HepG2 (cell line): ENCODE measurements around the gene KRT4. TPM values are rescaled to one million over a fixed set of nuclear protein-coding genes. Genes with fewer than 3 reads are reported as not detected.

Experiments
- ATAC-seq: fragments of 200-7000 bp; cut with Tn5 transposase; 3 replicates; pipeline ENCODE4 v1.9.1; 2020; ENCODE audit warnings: mild to moderate bottlenecking, moderate library complexity
- BruUV-seq: library from RNA; stranded (reverse); fragments of 400-500 nt; replicated peaks from 2 replicates; lab custom pipeline; 2021; lab: Mats Ljungman, UMichigan
- CTCF ChIA-PET: fragments of 300-600 bp; formaldehyde crosslinking; extraction: SDS; loops from one replicate; lab custom pipeline; 2021; ENCODE audit warnings: low total read pairs, inconsistent platforms, low intra/inter-chr PET ratio; lab: Yijun Ruan, JAX
- POLR2A ChIA-PET: fragments of 350-600 bp; sonication (Branson Sonifier 250); formaldehyde crosslinking; loops from one replicate; lab custom pipeline; 2020; ENCODE audit warnings: antibody characterized with exemption, inconsistent platforms; lab: Yijun Ruan, JAX
- DNase-seq: peaks from one replicate; pipeline ENCODE4 v3.0.0-alpha.2; 2015; ENCODE audit warnings: low spot score
- FAIRE-seq: peaks from 3 replicates; lab custom pipeline; 2011; peaks lifted over from hg19 to GRCh38; lab: Jason Lieb, UNC
- H2AFZ ChIP-seq: one replicate; pipeline ENCODE4 v1.6.1; 2011; ENCODE audit warnings: low read length, inconsistent platforms
- H3K27ac ChIP-seq: fragments of 300-600 bp; 3 replicates; pipeline ENCODE4 v1.8.0; 2011; ENCODE audit warnings: mixed run types, mild to moderate bottlenecking, mixed read lengths, low read length, inconsistent platforms; ENCODE audit not compliant: insufficient read depth; ENCODE audit errors: extremely low read length
- H3K27me3 ChIP-seq, 2 experiments: fragments of 200-600 bp in 1 of 2; 2 replicates in 1 of 2; 3 replicates in 1 of 2; pipeline versions ENCODE4 v1.6.0 to v1.8.0; 2011; ENCODE audit warnings: low read length in 2 of 2, mild to moderate bottlenecking in 2 of 2, moderate library complexity in 2 of 2, inconsistent platforms in 1 of 2; ENCODE audit not compliant: insufficient read depth in 2 of 2, control insufficient read depth in 1 of 2
- H3K36me3 ChIP-seq, 2 experiments: fragments of 200-600 bp in 1 of 2; replicated peaks in 1 of 2; 2 replicates in 1 of 2; 3 replicates in 1 of 2; pipeline versions ENCODE4 v1.5.1 to v1.8.0; 2011; ENCODE audit warnings: low read length in 2 of 2, inconsistent platforms in 1 of 2; ENCODE audit not compliant: insufficient read depth in 2 of 2, control insufficient read depth in 1 of 2
- H3K4me1 ChIP-seq: 2 replicates; pipeline ENCODE4 v1.5.1; 2012; ENCODE audit warnings: low read length, inconsistent platforms; ENCODE audit not compliant: insufficient read depth
- H3K4me2 ChIP-seq: 2 replicates; pipeline ENCODE4 v1.6.0; 2011; ENCODE audit warnings: low read depth, low read length, inconsistent platforms
- H3K4me3 ChIP-seq, 3 experiments: fragments of 200-600 bp in 1 of 3; sonication (generic), shearing (Covaris generic) in 1 of 3; replicated peaks in 1 of 3; 2 replicates each; pipeline ENCODE4 v1.5.1; 2011 to 2016; ENCODE audit warnings: low read length in 3 of 3, inconsistent platforms in 2 of 3, low read depth in 2 of 3, mild to moderate bottlenecking in 2 of 3, control low read depth in 1 of 3, mixed read lengths in 1 of 3; ENCODE audit not compliant: insufficient read depth in 1 of 3
- H3K79me2 ChIP-seq: one replicate; pipeline ENCODE4 v1.6.1; 2011; ENCODE audit warnings: low read length, inconsistent platforms; ENCODE audit not compliant: insufficient read depth
- H3K9ac ChIP-seq: 2 replicates; pipeline ENCODE4 v1.6.0; 2011; ENCODE audit warnings: mild to moderate bottlenecking, low read depth, low read length, inconsistent platforms; ENCODE audit not compliant: insufficient read depth
- H3K9me3 ChIP-seq: 2 replicates; pipeline ENCODE4 v1.5.1; 2012; ENCODE audit warnings: mild to moderate bottlenecking, low read length
- H4K20me1 ChIP-seq: 2 replicates; pipeline ENCODE4 v1.6.0; 2011; ENCODE audit warnings: inconsistent platforms, mild to moderate bottlenecking, low read length, moderate library complexity; ENCODE audit not compliant: insufficient read depth
- CBX1 ChIP-seq: IDR thresholded peaks from one replicate; pipeline ENCODE4 v1.6.1; 2016; ENCODE audit warnings: antibody characterized with exemption, low read depth
- CREB3 ChIP-seq: sonication (generic); formaldehyde crosslinking; IDR thresholded peaks from 2 replicates; pipeline ENCODE4 v1.5.0; 2020; ENCODE audit warnings: missing genetic modification reagents
- MED1 ChIP-seq: sonication (generic); formaldehyde crosslinking; IDR thresholded peaks from 2 replicates; pipeline ENCODE4 v1.4.0; 2020; ENCODE audit warnings: missing genetic modification reagents
- POLR2A ChIP-seq, 2 experiments: IDR thresholded peaks; 2 replicates each; pipeline ENCODE4 v1.6.1; 2011; ENCODE audit warnings: low read depth in 2 of 2, low read length in 2 of 2, mild to moderate bottlenecking in 1 of 2, moderate library complexity in 1 of 2; ENCODE audit not compliant: insufficient read depth in 1 of 2
- POLR2AphosphoS2 ChIP-seq: IDR thresholded peaks from 2 replicates; pipeline ENCODE4 v1.6.1; 2011; ENCODE audit warnings: low read depth, low read length, improper control_type of control experiment
- RCOR2 ChIP-seq: IDR thresholded peaks from 2 replicates; pipeline ENCODE4 v1.6.1; 2016; ENCODE audit warnings: missing biosample characterization, missing genetic modification reagents
- SNAI1 ChIP-seq: sonication (generic); formaldehyde crosslinking; IDR thresholded peaks from 2 replicates; pipeline ENCODE4 v1.5.0; 2020; ENCODE audit warnings: mild to moderate bottlenecking, missing genetic modification reagents, borderline replicate concordance
- TMF1 ChIP-seq: sonication (generic); formaldehyde crosslinking; IDR thresholded peaks from 2 replicates; pipeline ENCODE4 v1.8.1; 2022; ENCODE audit warnings: low read depth, missing genetic modification reagents
- U2AF1 ChIP-seq: fragments of 200-400 bp; formaldehyde crosslinking; optimal IDR thresholded peaks from 2 replicates; pipeline ENCODE3; 2017; ENCODE audit warnings: mild to moderate bottlenecking, low read depth, low read length
- ZNF274 ChIP-seq: sonication (generic); formaldehyde crosslinking; IDR thresholded peaks from 2 replicates; pipeline ENCODE4 v1.5.1; 2020; ENCODE audit warnings: mild to moderate bottlenecking, missing genetic modification reagents
- ZNF616 ChIP-seq: sonication (generic); formaldehyde crosslinking; IDR thresholded peaks from 2 replicates; pipeline ENCODE4 v1.5.0; 2020; ENCODE audit warnings: low read depth, mild to moderate bottlenecking, missing genetic modification reagents
- WGBS: methylation state at CpG from one replicate; pipeline ENCODE4 v1.1.6; 2017; ENCODE audit warnings: low lambda C conversion rate; 5-methylcytosine and 5-hydroxymethylcytosine counted together
- in situ Hi-C: cut with HindIII; loops from 2 replicates; pipeline ENCODE4 v1.10.0; 2017; ENCODE audit warnings: low pct_unique_long_range_greater_than_20kb; ENCODE audit not compliant: extremely low pct_ligation_motif_present
- intact Hi-C: fragments of 100-400 bp; cut with micrococcal nuclease; formaldehyde crosslinking; loops from one replicate; pipeline ENCODE4 v1.10.0; 2022; ENCODE audit not compliant: unreplicated experiment
- polyA plus RNA-seq, 8 experiments: library from polyadenylated mRNA; depleted of rRNA in 3 of 8; stranded (reverse) in 7 of 8; unstranded in 1 of 8; fragments of >200 nt; fragmentation: Illumina TruSeq in 4 of 8; extraction: Trizol in 4 of 8; gene quantifications; 2 replicates each; pipeline versions ENCODE4 v1.2.1 to v1.2.3, GENCODE V29; 2011 to 2016; ENCODE audit warnings: low read depth in 4 of 8, missing spikeins in 1 of 8, mixed read lengths in 1 of 8; ENCODE audit not compliant: insufficient read depth in 1 of 8
- total RNA-seq, 5 experiments: library from RNA; depleted of rRNA; stranded (reverse); fragments of >200 nt; fragmentation: Illumina TruSeq; extraction: Trizol; gene quantifications; 2 replicates each; pipeline ENCODE4 v1.2.3, GENCODE V29; 2016; ENCODE audit warnings: low read depth in 1 of 5
- TF ChIP-seq, protein P1 (sequence below): sonication (generic); formaldehyde crosslinking; IDR thresholded peaks from 2 replicates; pipeline ENCODE4 v1.4.0; 2020; ENCODE audit warnings: missing genetic modification reagents

KRT4 gene
- total and polyA plus RNA-seq, 2 of the 13 experiments (the other 11 are each of a cell fraction or from before 2014, with no cell fraction given): not detected

DNA sequence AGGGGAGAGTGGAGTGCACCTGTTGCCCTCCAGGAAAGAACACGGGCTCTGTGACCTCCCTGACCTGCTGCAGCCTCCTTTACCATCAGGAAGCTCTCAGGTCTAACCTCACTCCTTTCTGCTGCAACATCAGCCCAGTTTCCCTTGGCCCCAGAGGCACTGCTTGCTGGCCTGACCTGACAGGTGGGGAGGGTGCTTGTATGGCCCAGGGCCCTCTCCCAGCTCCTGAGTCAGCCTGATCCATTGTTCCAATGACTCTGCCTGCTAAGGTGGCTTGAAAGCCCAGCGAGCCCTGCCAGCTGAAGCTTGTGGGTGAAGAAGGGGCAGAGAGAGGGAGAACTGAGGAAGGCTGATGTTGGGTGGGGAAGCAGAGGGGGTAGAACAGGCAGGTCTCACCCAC is 48.1 kb upstream of the KRT4 start:
- Histone ChIP-seq H3K9me3 (no peaks in the 10 kb centered on the region), H3K9ac (no peak overlapping the region), H3K4me1 (peaks cover 2% of the 10 kb centered on the region), H3K27ac (no peak overlapping the region), H3K27me3 (no peaks in the 10 kb centered on the region), H3K36me3 (no peaks in the 10 kb centered on the region), H3K4me3 (no peak overlapping the region), H3K79me2 (no peaks in the 10 kb centered on the region), H4K20me1 (no peaks in the 10 kb centered on the region), H2AFZ (no peak overlapping the region), H3K4me2 (no peak overlapping the region)
- 30% methylated on average over 2 of the region's 2 CpGs for WGBS
- in situ Hi-C loops (loop anchor here (10.0 kb wide), 1 partner anchor 147 kb away; no protein-coding TSS in a partner anchor), intact Hi-C loops (no loop called here)
- FAIRE-seq (no peak), ATAC-seq (no peak), DNase-seq (no peak)
- ChIA-PET POLR2A (no interaction called here), CTCF (no interaction called here)
- no TSS peak for BruUV-seq
- TF ChIP-seq POLR2A (IDR thresholded peaks at IDR 0.05; ENCODE audit: insufficient read depth in 1 of 2, low read depth in 2 of 2, low read length in 2 of 2): no peak
- TF ChIP-seq TMF1 (CRISPR knock-in tag): no peak

GRCh38 chr12:52861511-52861910 is 47.6 kb upstream of the KRT4 start:
- WGBS: 39% methylated on average over 7 of the region's 7 CpGs
- BruUV-seq: no TSS peak
- Histone ChIP-seq H3K9me3 (no peaks in the 10 kb centered on the region), H3K4me3 (no peak overlapping the region), H3K9ac (no peak overlapping the region), H3K4me2 (no peak overlapping the region), H3K4me1 (no peaks in the 10 kb centered on the region), H4K20me1 (no peaks in the 10 kb centered on the region), H3K36me3 (no peaks in the 10 kb centered on the region), H2AFZ (no peak overlapping the region), H3K27ac (no peak overlapping the region), H3K79me2 (no peaks in the 10 kb centered on the region), H3K27me3 (no peaks in the 10 kb centered on the region)
- ChIA-PET CTCF (no interaction called here), POLR2A (no interaction called here)
- intact Hi-C loops (no loop called here), in situ Hi-C loops (loop anchor here (10.0 kb wide), 1 partner anchor 147 kb away; no protein-coding TSS in a partner anchor)
- FAIRE-seq (no peak), DNase-seq (no peak), ATAC-seq (no peak)
- TF ChIP-seq RCOR2 (CRISPR knock-in tag) (no peak), POLR2AphosphoS2 (no peak), ZNF616 (CRISPR knock-in tag) (no peak), CREB3 (no peak), ZNF274 (CRISPR knock-in tag) (no peak), SNAI1 (no peak), U2AF1 (no peak), CBX1 (no peak), MED1 (CRISPR knock-in tag) (no peak)
- TF ChIP-seq, protein P1, sequence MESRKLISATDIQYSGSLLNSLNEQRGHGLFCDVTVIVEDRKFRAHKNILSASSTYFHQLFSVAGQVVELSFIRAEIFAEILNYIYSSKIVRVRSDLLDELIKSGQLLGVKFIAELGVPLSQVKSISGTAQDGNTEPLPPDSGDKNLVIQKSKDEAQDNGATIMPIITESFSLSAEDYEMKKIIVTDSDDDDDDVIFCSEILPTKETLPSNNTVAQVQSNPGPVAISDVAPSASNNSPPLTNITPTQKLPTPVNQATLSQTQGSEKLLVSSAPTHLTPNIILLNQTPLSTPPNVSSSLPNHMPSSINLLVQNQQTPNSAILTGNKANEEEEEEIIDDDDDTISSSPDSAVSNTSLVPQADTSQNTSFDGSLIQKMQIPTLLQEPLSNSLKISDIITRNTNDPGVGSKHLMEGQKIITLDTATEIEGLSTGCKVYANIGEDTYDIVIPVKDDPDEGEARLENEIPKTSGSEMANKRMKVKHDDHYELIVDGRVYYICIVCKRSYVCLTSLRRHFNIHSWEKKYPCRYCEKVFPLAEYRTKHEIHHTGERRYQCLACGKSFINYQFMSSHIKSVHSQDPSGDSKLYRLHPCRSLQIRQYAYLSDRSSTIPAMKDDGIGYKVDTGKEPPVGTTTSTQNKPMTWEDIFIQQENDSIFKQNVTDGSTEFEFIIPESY (CRISPR knock-in tag): no peak
